Ascending aorta (tissue), 2 donors: ENCODE results near the gene DDX53. TPM values are rescaled to one million over a fixed set of nuclear protein-coding genes. Genes with fewer than 3 reads are reported as not detected.

ENCODE experiments used
- DNase-seq, 2 donors: peaks; one replicate each; pipeline ENCODE4 v3.0.0-alpha.2; 2019; ENCODE audit warnings: low spot score in 2 of 2
- H3K27ac ChIP-seq, 2 donors: fragments of 200-600 bp; sonication (generic); one replicate each; pipeline ENCODE4 v1.5.1; 2016 to 2017; ENCODE audit warnings: mild to moderate bottlenecking in 1 of 2
- H3K27me3 ChIP-seq: fragments of 200-600 bp; sonication (generic); one replicate; pipeline ENCODE4 v1.5.1; 2017
- H3K36me3 ChIP-seq, 2 donors: fragments of 200-600 bp; sonication (generic); one replicate each; pipeline ENCODE4 v1.5.1; 2016
- H3K4me1 ChIP-seq, 2 donors: fragments of 200-600 bp; sonication (generic); one replicate each; pipeline ENCODE4 v1.5.1; 2016 to 2017; ENCODE audit warnings: mild to moderate bottlenecking in 1 of 2
- H3K4me3 ChIP-seq, 2 donors: fragments of 200-600 bp; sonication (generic); one replicate each; pipeline ENCODE4 v1.5.1; 2016 to 2017; ENCODE audit warnings: mild to moderate bottlenecking in 1 of 2
- H3K9me3 ChIP-seq, 2 donors: fragments of 200-600 bp; sonication (generic); one replicate each; pipeline ENCODE4 v1.5.1; 2016
- intact Hi-C: fragments of 100-400 bp; cut with DNase I; formaldehyde crosslinking; loops from one replicate; pipeline ENCODE4 v1.15.1; 2023
- total RNA-seq: library from RNA; depleted of rRNA; stranded (reverse); fragments of >200 nt; gene quantifications from one replicate; pipeline ENCODE4 v1.1.0, GENCODE V29; 2016
- TF ChIP-seq, protein P1 (sequence below), 3 experiments: fragments of 200-600 bp in 2 of 3; fragments of 450-650 bp in 1 of 3; sonication (generic) in 2 of 3; IDR thresholded peaks; one replicate each; pipeline ENCODE4 v1.5.1; 2016 to 2019; ENCODE audit warnings: antibody characterized with exemption in 3 of 3, mild to moderate bottlenecking in 1 of 3, moderate library complexity in 1 of 3

The DDX53 gene
- total RNA-seq, 1 donor from 2014 or later: not detected

DNA sequence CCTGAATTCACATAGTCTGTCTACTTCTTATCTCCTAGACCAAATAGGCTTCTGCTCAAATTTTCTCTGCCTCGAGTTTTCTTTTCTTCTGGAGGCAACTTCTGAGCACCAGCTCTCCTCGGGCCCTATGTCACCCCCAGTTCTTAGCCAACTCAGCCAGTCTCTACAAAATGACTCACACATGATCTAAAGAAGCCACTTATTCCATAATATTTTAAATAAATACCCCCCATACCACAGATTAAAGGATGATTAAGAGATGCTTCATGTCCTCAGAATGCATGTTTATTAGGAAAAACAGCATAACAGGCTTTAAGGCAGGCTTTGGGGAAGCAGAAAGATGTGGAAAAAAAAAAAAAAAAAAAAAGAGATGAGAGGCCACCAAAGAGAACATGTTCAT lies 36.6 kb upstream of the DDX53 start:
- no peaks in the 10 kb centered on the region for H3K27me3 ChIP-seq
- H3K4me3 ChIP-seq: no peak overlapping the region
- H3K4me1 ChIP-seq: no peaks in the 10 kb centered on the region
- no peaks in the 10 kb centered on the region for H3K36me3 ChIP-seq
- TF ChIP-seq, protein P1, sequence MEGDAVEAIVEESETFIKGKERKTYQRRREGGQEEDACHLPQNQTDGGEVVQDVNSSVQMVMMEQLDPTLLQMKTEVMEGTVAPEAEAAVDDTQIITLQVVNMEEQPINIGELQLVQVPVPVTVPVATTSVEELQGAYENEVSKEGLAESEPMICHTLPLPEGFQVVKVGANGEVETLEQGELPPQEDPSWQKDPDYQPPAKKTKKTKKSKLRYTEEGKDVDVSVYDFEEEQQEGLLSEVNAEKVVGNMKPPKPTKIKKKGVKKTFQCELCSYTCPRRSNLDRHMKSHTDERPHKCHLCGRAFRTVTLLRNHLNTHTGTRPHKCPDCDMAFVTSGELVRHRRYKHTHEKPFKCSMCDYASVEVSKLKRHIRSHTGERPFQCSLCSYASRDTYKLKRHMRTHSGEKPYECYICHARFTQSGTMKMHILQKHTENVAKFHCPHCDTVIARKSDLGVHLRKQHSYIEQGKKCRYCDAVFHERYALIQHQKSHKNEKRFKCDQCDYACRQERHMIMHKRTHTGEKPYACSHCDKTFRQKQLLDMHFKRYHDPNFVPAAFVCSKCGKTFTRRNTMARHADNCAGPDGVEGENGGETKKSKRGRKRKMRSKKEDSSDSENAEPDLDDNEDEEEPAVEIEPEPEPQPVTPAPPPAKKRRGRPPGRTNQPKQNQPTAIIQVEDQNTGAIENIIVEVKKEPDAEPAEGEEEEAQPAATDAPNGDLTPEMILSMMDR (IDR thresholded peaks at IDR 0.05): no peak
- DNase-seq: no peak
- no peak overlapping the region for H3K27ac ChIP-seq
- no peaks in the 10 kb centered on the region for H3K9me3 ChIP-seq
- intact Hi-C loops: no loop called here

DNA sequence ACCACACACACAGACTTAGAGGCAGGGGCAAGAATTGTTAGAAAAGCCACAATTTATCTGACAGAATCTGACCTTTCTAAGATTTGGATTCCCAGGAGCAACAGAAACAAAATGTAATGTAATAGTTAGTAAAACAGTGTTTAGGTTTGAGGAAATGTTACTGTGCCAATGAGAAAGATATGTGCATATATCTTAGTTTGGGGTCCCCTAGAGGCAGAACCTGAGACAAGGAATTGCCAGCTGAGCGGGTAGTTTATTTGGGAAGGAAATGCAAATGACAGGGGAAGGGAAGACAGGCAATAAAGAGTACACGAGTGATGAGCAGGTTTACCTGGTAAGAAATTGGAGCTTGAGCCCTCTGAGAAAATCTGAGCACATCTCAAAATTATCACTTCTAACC lies 31.3 kb upstream of the DDX53 start:
- DNase-seq: no peak
- H3K27me3 ChIP-seq: no peaks in the 10 kb centered on the region
- no peak overlapping the region for H3K27ac ChIP-seq
- TF ChIP-seq, protein P1 (IDR thresholded peaks at IDR 0.05): no peak
- no peaks in the 10 kb centered on the region for H3K9me3 ChIP-seq
- no peaks in the 10 kb centered on the region for H3K4me1 ChIP-seq
- intact Hi-C loops: no loop called here
- H3K36me3 ChIP-seq: no peaks in the 10 kb centered on the region
- H3K4me3 ChIP-seq: no peak overlapping the region

DNA sequence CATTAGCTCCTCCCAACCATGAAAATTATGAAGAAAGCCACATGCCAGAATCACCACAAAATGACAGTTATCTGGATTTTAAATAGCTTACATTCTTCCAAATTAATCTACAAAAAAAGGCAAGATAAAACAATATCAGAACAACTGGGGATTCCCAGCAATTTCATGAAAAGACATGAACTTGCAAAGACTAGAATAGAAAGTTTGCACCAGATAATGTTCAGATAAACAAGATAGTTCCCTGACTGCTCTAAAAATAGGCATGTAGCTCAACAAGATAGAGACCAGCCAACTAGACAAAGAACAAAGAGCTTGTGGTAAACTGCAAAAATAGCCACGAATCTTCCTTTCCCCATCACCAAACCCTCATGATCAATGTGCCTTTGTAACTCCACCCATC lies 30.3 kb upstream of the DDX53 start:
- TF ChIP-seq, protein P1 (IDR thresholded peaks at IDR 0.05): no peak
- Histone ChIP-seq H3K4me1 (no peaks in the 10 kb centered on the region), H3K36me3 (no peaks in the 10 kb centered on the region), H3K27me3 (no peaks in the 10 kb centered on the region), H3K27ac (no peak overlapping the region), H3K4me3 (no peak overlapping the region), H3K9me3 (no peaks in the 10 kb centered on the region)
- DNase-seq: no peak
- intact Hi-C loops: no loop called here

DNA sequence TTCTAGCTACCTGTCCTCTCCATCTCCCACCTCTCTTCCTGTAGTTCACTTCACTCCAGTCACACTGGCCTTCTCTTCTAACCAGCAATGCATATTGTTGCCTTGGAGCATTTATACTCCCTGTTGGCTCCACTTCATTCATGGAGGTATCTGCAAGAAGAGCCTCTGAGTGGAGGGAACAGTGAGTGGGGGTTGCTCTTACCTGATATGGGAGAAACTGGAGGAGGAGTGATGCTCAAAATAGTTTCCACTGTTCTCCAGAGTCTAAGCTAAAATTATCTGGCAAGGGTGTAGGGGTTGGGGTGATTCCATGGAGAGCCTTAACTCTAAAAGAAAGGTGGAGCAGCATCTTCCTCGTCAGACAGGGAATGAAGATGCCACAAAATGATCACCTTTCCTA lies 28.9 kb upstream of the DDX53 start:
- Histone ChIP-seq H3K4me1 (no peaks in the 10 kb centered on the region), H3K36me3 (no peaks in the 10 kb centered on the region), H3K27me3 (no peaks in the 10 kb centered on the region), H3K4me3 (no peak overlapping the region), H3K9me3 (no peaks in the 10 kb centered on the region), H3K27ac (no peak overlapping the region)
- no peak for DNase-seq
- TF ChIP-seq, protein P1 (IDR thresholded peaks at IDR 0.05): no peak
- intact Hi-C loops: no loop called here

DNA sequence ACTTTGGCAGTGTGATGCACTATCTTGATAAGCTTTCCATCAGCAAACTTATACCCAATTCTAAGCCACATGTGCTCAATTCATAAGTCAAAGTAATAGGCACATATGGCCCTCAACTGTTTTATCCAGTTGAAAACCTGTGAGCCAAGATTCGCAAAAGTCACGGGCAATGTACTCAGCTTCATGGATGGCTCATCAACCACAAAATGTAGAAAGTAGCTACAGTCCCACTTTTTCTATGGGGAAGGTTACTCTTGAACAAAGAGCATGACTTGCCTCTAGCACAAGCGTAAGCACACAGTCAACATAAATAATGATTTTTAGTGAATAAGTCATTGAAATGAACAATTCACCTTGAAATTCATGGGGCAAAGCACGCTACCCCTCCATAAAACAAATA lies 25.1 kb upstream of the DDX53 start:
- Histone ChIP-seq H3K27ac (no peak overlapping the region), H3K36me3 (no peaks in the 10 kb centered on the region), H3K9me3 (no peaks in the 10 kb centered on the region), H3K4me1 (no peaks in the 10 kb centered on the region), H3K27me3 (no peaks in the 10 kb centered on the region), H3K4me3 (no peak overlapping the region)
- TF ChIP-seq, protein P1 (IDR thresholded peaks at IDR 0.05): no peak
- DNase-seq: no peak
- intact Hi-C loops: no loop called here

DNA sequence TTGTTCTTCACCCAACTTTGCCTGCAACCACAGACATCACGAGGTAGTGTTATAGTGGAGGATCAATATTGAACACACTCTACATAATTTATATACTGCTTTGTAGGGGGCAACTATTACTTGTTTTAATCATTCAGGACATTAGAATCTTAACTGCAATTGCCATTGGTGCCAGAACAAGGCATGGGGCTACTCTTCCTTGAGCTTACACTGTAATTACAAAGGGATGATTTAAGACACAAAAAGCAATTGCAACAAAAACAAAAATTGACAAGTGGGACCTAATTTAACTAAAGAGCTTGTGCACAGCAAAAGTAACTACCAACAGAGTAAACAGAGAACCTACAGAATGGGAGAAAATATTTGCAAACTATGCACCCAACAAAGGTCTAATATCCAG lies 24.0 kb upstream of the DDX53 start:
- TF ChIP-seq, protein P1 (IDR thresholded peaks at IDR 0.05): no peak
- Histone ChIP-seq H3K9me3 (no peaks in the 10 kb centered on the region), H3K4me1 (no peaks in the 10 kb centered on the region), H3K27me3 (no peaks in the 10 kb centered on the region), H3K4me3 (no peak overlapping the region), H3K27ac (no peak overlapping the region), H3K36me3 (no peaks in the 10 kb centered on the region)
- intact Hi-C loops: no loop called here
- DNase-seq: no peak
